Measurements from ENCODE around the gene UBR7.
A peak's percentile ranks its signal among the peaks of the same experiment; 100 is the strongest.

DNA sequence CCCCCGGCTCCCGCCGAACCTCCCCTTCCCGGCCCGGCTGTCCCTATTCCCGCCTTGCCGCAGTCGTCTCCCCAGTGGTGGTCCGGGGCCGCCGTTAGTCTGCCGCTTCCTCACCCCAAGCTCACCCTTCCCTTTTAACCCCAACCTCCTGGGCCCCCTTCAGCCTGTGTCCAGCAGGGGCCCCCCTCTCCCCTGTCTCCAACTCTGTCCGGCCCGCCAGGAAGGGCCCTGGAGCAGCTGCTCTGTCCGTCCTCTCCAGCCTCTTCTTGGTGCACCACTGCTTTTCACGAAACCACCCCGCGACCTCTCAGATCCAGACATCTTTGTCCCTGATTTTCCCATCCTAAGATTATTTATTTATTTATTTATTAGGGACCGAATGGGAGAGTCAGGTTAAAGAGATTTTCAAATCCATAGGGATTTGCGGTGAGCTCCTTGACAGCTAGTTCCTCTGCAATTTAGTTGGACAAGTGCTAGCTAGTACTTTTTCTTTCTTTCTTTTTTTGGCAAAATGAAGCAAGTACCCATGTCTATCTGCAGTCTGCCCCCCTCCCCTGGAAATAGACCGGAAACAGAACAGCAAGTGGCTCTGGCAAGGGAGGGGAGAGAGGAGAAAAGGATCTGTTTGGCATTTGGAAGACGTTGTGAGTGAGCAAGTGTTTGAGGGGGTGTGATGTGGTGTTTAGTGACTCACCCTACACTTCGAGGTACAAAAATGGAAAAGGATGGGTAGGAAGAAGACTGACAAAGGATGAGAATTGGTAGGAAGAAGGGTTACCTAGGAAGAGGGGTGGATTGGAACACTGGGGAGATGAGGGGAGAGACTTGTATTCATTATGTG is 632 bp downstream of the UBR7 start:
- no peak for TF ChIP-seq EZH2 (IDR thresholded peaks at IDR 0.05; ENCODE audit: borderline replicate concordance, low read length)
- TF ChIP-seq, protein P1, sequence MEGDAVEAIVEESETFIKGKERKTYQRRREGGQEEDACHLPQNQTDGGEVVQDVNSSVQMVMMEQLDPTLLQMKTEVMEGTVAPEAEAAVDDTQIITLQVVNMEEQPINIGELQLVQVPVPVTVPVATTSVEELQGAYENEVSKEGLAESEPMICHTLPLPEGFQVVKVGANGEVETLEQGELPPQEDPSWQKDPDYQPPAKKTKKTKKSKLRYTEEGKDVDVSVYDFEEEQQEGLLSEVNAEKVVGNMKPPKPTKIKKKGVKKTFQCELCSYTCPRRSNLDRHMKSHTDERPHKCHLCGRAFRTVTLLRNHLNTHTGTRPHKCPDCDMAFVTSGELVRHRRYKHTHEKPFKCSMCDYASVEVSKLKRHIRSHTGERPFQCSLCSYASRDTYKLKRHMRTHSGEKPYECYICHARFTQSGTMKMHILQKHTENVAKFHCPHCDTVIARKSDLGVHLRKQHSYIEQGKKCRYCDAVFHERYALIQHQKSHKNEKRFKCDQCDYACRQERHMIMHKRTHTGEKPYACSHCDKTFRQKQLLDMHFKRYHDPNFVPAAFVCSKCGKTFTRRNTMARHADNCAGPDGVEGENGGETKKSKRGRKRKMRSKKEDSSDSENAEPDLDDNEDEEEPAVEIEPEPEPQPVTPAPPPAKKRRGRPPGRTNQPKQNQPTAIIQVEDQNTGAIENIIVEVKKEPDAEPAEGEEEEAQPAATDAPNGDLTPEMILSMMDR (conservative IDR thresholded peaks at IDR 0.05 in 1 of 2, IDR thresholded peaks at IDR 0.05 in 1 of 2; ENCODE audit: extremely low read depth in 1 of 2, insufficient read depth in 1 of 2, low read depth in 1 of 2, low read length in 2 of 2): peak; percentile 1 to 40
